ENCODE data around the gene PRDX2.
"Not testable (repeated sequence)": the region's sequence is repeated elsewhere in the genome, so short reads cannot be mapped to it uniquely, and the experiment has no call there.

PRDX2 gene

GRCh38 chr19:12801466-12802266 lies at the start of gene PRDX2, which contains the start of gene THSD8:
PRDX2 (minus strand) TSS chr19:12801800; CDS start chr19:12801261, 539 bp downstream.
THSD8 (plus strand) TSS chr19:12802069; CDS start chr19:12802072, 3 bp downstream.
- DNase-seq, result peak; percentile 69

- DNase-seq, result peak; percentile 68
These were observed 45.8 kb upstream of the PRDX2 start for GRCh38 chr19:12847159-12848139.

GRCh38 chr19:12846613-12847012 lies 45.0 kb upstream of the PRDX2 start:
- not testable (repeated sequence) for DNase-seq

GRCh38 chr19:12843999-12844732 lies 42.6 kb upstream of the PRDX2 start:
- no peak for DNase-seq

- DNase-seq, result no peak
These were observed 41.7 kb upstream of the PRDX2 start for GRCh38 chr19:12843328-12843727.

GRCh38 chr19:12842511-12842910 lies 40.9 kb upstream of the PRDX2 start:
- no peak for DNase-seq

GRCh38 chr19:12841094-12841493 lies 39.5 kb upstream of the PRDX2 start:
- DNase-seq, result peak; percentile 30

GRCh38 chr19:12840091-12841079 lies 38.8 kb upstream of the PRDX2 start:
- DNase-seq, result peak; percentile 72

- no peak for DNase-seq
These were observed 37.5 kb upstream of the PRDX2 start for GRCh38 chr19:12838886-12839756.

- no peak for DNase-seq
These were observed 36.7 kb upstream of the PRDX2 start, which contains the start of gene MAST1 for GRCh38 chr19:12838182-12838885. MAST1 (plus strand) TSS chr19:12838515; CDS start chr19:12838573, 58 bp downstream.

GRCh38 chr19:12837225-12837624 lies 35.6 kb upstream of the PRDX2 start:
- no peak for DNase-seq

- no peak for DNase-seq
These were observed 34.9 kb upstream of the PRDX2 start for GRCh38 chr19:12836529-12836863.

GRCh38 chr19:12834976-12835757 lies 33.6 kb upstream of the PRDX2 start:
- DNase-seq, result no peak

GRCh38 chr19:12834566-12834943 lies 33.0 kb upstream of the PRDX2 start, which contains the start of gene RTBDN:
RTBDN (minus strand) TSS chr19:12834579; CDS start chr19:12829979, 4,600 bp downstream.
- DNase-seq, result no peak

- DNase-seq, result no peak
These were observed 32.4 kb upstream of the PRDX2 start for GRCh38 chr19:12833738-12834565.

- no peak for DNase-seq
These were observed 31.8 kb upstream of the PRDX2 start for GRCh38 chr19:12833418-12833737.

GRCh38 chr19:12828494-12828893 lies 26.9 kb upstream of the PRDX2 start:
- no peak for DNase-seq
